GM18873 (cell line): ENCODE measurements around the gene ZNF503.

ENCODE experiments used
- ATAC-seq: cut with Tn5 transposase; IDR thresholded peaks from one replicate; pipeline ENCODE4 v1.9.1; 2021; ENCODE audit warnings: mild to moderate bottlenecking, moderate library complexity, moderate number of reproducible peaks; ENCODE audit not compliant: unreplicated experiment, low FRiP score

ZNF503 gene, protein sequence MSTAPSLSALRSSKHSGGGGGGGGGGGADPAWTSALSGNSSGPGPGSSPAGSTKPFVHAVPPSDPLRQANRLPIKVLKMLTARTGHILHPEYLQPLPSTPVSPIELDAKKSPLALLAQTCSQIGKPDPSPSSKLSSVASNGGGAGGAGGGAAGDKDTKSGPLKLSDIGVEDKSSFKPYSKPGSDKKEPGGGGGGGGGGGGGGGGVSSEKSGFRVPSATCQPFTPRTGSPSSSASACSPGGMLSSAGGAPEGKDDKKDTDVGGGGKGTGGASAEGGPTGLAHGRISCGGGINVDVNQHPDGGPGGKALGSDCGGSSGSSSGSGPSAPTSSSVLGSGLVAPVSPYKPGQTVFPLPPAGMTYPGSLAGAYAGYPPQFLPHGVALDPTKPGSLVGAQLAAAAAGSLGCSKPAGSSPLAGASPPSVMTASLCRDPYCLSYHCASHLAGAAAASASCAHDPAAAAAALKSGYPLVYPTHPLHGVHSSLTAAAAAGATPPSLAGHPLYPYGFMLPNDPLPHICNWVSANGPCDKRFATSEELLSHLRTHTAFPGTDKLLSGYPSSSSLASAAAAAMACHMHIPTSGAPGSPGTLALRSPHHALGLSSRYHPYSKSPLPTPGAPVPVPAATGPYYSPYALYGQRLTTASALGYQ

DNA sequence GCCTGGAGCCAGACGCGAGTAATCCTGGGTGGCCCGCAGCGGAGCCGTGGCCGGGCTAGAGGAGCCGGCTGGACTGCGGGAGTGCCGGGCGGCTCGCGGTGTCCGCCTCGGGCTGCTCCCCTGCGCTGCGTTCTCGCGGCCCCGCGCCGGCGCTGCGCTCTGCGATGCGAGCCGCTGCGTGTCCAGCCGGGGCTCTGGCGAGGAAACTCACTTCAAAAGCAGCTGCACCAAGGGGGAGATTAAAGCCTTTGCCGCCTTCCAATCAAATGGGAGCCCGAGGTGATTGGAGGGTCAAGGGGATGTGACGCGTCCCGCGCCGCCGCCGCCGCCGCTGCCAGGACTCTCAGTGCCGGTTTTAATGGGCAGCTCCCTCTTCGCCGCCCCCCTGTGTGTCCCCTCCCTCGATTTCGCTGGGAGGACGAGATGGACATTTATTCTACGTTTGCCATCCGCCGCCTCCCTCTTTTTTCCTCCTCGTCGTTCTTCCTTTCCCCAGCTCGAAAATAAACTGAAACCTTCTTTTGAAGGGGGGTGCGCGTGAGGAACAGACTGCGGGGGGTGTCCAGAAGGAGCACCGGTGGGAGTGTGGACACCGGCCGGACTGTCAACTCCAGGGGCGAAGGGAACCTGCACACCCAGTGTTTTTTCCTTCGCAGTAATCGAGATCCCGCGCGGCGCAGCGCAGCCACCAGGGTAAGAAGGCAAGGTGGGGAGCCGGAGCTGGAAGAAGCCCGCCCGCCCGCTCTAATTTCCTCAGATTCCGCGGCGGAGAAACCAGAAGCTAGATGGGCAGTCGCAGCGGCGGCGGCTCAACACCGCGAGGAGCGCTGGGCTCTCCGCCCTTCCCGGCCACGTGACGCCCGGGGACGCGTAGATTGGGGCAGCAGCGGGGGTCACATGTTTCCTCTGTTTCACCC, at the start of gene ZNF503:
TSS of gene ZNF503 (minus strand) at position 196 of the 917 bp plus-strand sequence. CDS start 345 bp downstream, outside the sequence.
- peak; percentile 48 for ATAC-seq

DNA sequence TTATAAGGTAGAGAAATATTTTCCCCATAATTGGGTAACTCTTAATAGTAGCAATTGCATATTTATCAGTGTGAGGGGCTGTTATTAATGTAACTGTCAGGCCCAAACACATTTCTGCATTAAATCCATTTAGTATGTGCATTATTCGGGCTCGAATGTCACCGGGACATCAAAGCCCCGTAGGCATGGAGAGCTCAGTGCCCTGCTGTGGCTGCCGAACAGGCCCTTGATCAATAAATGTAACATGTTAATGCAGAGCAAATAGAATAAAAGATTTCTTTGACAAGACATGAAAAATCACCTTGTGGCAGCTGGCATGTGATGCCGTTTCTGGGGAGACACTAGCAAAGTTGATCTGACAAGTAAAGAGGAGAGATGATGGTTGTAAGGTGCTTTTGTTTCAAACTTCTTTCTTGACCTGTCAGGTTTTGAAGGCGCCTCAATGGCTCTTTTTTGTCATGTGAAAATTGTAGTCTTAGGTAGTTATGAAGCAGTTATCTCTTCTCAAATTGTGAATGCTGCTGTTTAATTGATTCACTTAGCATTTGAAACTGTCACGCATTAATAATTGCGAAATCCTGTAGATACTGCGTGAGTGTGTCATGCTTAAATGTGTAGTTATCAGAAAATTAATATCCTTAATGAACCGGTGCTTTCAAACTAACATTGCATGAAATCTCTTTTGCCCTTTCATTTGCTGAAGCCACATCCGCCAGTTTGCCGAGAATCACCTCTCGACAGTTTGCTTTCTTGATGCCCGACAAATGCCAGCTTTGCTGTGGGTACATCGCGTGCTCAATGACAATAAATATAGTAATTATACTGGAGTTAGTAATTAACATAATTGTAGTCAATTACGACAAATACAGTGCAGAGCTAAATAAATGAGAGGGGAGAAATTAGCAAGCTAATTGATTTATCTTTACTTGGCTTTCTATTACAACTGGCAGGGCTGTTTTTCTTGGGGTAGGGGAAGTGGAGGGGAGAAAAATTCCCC, 49.4 kb upstream of the ZNF503 start:
- no peak for ATAC-seq

DNA sequence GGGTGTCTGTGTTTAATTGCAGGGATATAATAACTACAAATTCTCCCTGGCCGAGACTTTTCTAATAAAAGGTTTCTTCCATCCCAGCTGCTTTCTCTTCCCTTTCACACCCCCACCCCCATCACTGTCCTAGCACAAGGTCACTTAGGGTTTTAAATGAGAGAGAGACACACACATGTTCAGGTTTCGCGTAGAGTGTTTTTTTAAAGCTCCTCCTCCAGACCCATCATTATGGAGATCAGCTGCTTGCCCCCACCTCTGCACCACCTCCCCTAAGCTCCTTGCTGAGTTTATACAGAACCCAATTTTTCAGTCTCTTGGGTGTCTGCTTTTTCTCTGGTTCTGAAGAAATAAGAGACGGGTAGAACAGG, 48.5 kb upstream of the ZNF503 start:
- no peak for ATAC-seq

DNA sequence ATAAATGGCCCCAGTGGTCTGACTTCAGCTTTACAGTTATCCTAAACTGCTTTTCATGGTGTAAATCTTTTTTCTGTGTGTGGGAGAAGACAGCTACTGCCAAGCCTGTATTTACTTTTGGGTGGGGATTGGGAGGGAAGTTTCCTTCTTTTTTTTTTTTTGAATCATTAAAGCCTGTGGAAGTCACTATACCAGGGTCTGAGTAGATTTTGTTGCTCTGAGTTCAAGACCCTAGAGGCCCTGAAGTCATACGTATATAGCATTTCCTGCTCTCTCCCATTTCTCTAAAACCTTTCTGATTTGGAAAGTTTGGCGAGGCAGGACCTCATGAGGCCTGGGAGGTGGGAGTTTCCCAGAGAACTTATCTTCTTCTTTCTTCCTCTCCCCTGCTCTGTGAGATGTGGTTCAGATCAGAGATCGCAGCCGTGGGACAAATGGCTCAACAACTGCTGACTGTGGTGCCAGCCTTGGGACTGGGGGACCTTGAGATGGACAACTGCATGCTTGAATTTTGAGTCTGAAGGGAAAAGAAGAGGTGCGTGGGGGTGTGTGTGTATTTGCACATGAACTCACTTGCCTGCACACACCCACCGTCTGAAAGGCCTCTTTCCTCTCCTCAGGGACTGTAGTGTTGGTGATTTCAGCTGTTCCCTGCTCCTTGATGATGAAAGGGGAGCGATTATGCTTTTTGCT, 48.0 kb upstream of the ZNF503 start:
- ATAC-seq, result no peak

DNA sequence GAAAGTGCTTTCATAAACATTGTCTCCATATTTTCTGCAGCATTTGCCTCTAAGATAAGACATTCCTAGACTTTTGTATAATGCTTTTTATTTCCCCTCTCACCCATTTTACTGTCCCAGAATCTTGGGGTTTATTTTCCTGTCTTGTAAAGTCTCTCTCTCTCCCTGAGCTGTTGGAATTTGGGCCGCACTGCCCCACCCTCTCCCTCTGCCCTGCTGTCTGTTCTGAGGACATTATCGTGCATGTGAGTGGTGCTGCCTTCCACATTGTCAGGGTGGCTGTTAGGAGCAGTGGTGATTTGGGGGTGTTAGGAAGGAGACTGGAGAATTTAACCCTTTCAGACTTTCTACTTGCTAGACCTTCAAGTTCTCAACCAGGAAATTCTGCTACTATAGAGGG, 46.6 kb upstream of the ZNF503 start:
- no peak for ATAC-seq

DNA sequence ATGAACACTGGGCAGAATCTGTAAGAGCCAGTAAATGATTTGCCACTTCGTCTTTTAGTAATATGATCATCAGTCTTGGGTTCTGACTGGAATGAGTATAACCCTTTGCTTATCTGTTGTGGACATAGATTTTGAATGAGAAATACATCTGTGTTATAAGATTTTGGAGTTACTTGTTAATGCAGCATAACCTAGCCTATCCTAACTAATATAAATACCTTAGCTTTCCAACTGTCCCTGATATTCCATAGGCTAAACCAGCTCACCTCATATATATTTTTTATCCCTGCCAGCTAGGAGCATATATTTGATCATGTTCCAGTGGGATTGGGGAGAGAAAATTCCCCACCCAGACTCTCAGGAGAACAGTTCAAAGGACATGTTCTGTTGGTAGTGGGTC, 44.9 kb upstream of the ZNF503 start:
- no peak for ATAC-seq

DNA sequence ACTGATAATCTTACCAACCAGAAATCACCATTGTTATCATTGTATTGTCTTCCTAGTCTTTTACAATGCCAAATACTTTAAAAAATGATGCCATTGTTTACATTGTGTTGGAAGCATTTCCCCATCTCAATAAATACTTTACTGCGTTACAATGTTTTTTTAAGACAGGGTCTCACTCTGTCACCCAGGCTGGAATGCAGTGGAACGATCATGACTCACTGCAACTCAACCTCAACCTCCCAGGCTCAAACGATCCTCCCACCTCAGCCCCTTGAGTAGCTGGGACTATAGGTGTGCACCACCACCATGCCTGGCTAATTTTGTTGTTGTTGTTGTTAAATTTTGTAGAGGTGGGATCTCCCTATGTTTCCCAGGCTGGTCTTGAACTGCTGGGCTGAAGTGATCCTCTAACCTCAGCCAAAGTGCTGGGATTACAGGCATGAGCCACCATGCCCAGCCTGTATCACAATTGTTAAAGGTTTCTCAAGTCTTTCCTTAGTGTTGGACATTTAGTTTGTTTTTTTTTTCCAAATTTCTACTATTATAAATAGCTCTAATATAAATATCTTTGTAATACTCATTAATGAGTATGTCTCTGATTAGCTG, 43.3 kb upstream of the ZNF503 start:
- ATAC-seq, result no peak

DNA sequence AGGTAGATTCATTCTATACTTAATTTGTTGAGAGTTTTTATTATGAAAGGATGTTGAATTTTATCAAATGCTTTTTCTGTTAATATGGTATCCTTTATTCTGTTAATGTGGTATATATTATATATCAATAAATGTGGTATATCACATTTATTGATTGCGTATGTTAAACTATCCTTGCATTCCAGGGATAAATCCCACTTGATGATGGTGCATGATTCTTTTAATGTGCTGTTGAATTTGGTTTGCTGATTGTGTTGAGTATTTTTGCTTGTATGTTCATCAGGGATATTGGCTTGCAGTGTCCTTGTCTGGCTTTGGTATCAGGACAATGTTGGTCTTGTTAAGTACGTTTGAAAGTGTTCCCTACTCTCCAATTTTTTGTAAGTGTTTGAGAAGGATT, 41.8 kb upstream of the ZNF503 start:
- ATAC-seq, result no peak

DNA sequence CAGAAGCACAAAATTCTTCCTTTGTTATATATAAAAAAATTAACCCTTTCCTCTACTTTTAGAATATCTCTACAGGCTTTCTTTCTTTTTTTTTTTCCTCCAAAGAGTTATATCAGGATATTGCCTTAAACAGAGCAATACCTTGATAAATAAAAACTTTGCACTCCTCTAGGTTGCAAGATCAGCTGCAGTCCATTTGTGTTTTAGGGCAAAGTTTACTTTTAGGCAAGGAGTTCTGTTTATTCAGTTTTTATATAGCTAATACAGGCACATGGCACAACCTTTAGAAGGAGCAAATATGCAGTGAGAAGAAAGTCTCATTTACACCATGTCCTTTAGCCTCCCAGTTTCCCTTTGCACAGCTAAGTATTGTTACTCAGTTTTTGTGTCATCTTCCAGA, 40.1 kb upstream of the ZNF503 start:
- no peak for ATAC-seq

DNA sequence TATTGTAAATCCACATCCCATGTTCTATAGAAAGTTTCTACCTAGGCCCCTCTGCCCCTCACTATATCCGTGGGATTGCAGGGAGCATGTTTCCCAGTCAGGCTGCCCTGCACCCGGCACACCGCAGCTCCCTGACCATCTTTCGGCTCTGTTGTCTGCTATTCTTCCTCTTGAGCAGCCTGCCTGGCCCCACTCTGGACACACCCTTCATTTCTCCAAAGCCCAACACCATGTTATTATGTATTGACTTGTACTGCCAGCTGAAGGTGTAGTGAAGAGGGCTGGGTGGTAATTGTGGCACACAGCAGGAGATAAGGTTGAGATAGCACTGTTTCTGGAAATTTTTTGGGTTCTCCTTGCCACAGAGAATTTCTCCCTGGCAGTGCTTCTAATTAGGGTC, 39.6 kb upstream of the ZNF503 start:
- no peak for ATAC-seq

DNA sequence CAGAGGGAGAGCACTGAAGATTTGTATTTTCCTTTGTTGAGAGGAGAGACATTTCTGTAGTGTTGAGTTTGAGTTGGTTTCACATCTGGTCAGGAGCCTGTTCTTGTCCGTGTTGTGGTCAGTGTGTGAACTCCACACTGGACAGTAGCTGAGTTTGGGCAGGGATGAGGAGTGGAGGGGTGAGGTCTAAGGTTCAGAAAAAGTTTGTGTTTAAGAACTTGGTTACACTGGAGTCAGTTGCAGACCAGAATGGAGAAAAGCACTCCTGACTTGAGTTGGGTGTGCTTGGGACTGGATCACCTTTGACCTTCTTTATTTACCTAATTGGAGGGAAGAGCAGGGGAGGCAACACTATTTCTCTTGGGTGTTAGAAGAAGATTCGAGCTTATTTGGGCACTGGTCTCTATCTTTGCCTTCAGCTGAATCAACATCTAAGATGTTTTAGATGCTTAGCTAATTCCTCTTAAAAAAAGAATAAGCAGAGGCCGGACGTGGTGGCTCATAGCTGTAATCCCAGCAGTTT, 38.8 kb upstream of the ZNF503 start:
- no peak for ATAC-seq

DNA sequence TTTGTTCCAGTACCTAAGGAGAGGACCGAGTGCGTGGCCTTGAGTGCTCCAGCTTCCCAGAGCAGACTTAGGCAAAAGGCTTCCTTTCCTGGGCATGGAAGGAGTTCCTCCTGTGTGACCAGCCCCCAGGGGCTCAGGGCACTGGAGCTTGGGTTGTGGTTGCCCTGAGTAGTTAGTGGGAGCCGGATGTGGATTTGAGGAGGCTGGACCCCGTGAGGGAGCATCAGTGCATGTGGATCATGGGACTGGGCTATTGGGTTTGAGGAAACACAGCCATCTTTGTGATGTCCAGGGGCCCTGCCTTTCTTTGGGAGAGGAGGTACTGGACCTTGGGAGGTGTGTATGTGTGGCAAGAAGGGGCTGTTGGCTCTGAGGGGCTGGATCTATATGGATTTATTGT, 38.2 kb upstream of the ZNF503 start:
- ATAC-seq, result no peak

DNA sequence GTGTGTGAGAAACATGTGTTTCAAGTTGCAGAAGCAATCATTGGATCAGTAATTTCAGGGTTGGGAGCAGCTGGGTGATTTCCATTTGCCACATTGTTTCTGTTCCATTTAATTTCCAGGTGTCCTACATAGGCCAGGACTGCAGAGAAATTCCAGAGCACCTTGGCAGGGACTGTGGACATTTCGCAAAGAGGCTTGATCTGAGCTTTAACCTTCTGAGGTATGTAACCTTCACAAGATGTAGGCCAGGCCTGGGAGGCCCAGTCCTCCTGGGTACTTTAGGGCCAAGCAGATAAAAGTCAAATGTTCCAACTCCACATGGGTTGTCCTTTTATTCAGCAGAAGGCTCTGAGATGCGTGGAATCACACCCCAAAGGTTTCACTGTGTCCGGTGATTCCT, 36.7 kb upstream of the ZNF503 start:
- ATAC-seq, result no peak

DNA sequence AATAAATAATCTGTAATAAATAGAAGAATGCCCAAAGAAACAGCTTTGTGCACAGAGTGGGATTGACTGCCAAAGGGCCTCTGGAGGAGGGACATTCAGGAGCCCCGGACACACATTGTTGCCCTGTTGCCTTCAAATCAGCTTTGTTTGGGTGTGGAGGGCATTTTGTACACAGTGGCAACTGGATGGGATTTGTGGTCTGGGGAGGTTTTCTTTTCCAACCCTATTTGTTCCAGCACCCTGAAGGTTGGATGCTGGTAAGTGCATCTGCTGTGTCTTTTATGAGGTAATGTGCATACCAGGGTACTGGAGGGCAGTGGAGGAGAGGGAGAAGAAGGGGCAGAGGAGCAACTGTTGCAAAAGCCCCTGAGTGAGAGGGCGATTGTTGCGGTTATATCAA, 36.1 kb upstream of the ZNF503 start:
- ATAC-seq, result no peak

DNA sequence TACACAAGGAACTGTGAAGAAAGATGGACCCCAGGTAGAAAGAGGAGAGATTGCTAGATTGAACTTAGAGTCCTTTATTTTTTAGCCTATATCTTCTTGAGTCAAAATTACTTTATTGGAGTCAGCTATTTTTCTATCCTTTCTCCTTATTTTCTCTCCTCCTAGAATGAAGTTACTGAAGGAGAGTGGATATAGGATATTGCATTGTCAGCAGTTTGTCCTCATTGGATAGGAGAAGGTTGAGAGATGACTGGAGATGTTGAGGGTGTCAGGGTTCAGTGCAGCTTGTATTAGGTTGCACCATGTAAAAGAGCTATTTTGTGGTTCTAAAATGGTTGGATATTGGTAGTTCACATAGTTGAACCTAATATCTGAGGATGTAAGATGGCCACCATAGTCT, 35.3 kb upstream of the ZNF503 start:
- no peak for ATAC-seq

DNA sequence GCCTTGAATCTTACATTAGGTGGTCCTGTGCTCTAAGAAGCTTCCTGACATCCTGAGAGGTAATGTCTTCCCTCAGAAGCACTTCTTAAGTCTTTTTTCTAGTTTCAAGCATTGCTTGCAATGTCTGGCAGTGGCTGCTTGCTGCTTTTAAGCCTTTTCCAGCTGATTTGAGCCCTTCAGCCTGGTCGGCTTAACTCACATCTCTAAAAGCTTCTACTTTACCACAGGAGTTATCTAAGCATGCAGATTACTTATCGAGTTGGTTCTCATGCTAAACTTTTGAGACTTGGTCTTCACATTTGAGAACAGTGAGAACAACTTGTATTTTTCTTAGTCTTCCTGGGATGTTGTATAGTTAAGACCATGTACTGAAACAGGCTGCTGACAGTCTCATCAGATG, 33.7 kb upstream of the ZNF503 start:
- ATAC-seq, result no peak

DNA sequence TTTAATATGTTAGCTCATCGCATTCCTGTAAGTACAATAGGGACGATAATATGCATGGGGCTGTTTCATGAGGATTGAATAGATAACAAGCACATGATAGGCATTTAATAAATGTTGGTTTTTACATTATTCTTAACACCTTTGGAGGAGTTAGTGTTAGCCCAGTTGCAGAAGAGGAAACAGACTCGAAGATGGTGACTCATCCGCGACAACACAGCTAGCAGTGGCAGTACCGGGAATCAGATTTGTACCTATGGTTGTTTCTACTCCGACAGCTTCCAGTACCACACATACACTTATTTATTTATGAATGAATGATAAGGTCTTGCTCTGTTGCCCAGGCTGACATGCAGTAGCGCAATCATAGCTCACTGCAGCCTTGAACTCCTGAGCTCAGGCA, 32.7 kb upstream of the ZNF503 start:
- ATAC-seq, result no peak

DNA sequence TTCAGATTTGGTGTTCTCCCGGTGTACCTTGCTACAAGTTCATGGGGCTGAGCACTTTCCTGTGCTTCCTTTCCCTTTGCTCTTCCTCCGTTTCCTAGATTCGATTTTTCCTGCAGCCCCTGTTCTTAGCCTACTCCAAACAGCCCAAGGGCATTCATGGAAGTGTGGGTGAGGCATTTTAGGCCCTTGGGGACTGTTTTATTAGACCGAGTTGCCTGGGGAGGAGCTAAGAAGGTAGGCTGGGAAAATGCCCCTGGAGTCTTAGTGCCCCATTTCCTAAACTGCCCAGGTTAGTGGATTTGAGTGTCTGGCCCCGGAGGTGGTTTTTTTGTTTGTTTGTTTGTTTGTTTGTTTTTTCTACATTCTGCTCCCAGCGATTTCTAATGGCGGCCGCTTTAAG, 31.7 kb upstream of the ZNF503 start:
- ATAC-seq, result no peak

DNA sequence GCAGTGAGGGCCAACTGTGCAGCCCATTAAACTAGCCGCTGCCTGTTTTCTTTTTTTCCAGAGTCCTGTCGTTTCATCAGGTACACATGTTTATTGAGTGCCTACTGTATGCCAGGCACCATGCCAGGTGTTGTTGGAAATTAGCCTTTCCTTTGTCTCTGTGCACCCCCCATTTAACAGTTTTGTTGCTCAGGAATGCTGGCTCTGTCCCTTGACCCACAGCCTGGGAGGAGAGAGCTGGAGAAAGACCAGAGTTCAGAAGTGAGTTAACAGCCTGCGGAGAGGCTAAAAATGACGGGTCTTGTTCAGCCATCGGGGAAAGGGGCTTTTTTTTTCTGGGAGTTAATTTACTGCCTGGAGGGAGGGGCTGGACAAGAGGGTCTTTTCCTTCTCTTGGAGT, 31.2 kb upstream of the ZNF503 start:
- no peak for ATAC-seq
